ENCODE measurements around the gene ERAP2. TPM values are rescaled to one million over a fixed set of nuclear protein-coding genes. Genes with fewer than 3 reads are reported as not detected.

The ERAP2 gene
- total and polyA plus RNA-seq, 10 of the 15 experiments (the other 5 are each of a cell fraction or from before 2014, with no cell fraction given): 4.0 to 28.7 (median 11.7) TPM

- CTCF ChIA-PET: no interaction called here
- no TSS peak for BruUV-seq (replicated peaks)
- H3K9ac ChIP-seq (ENCODE audit: control insufficient read depth, insufficient read depth, low read length): no peak overlapping the region
- no peak overlapping the region for H3K4me2 ChIP-seq (ENCODE audit: control insufficient read depth, insufficient read depth)
- H3K79me2 ChIP-seq (ENCODE audit: control insufficient read depth, insufficient read depth, low read length): no peaks in the 10 kb centered on the region; the same call in 1 of the 2 replicates
- intact Hi-C loops (cut with micrococcal nuclease; ENCODE audit: unreplicated experiment) (no loop called here), in situ Hi-C loops (cut with MboI) (no loop called here)
- RAD21 ChIA-PET (ENCODE audit: unreplicated experiment): no interaction called here
- no peak for TF ChIP-seq NBN (IDR thresholded peaks at IDR 0.05)
- no peak for TF ChIP-seq TBL1XR1 (IDR thresholded peaks at IDR 0.05; ENCODE audit: low read depth, low read length)
- no peak for TF ChIP-seq ZSCAN29 (IDR thresholded peaks at IDR 0.05)
- TF ChIP-seq PRDM15 (CRISPR knock-in tag; IDR thresholded peaks at IDR 0.05): no peak
- no peak overlapping the region for H3K4me3 ChIP-seq
- H3K36me3 ChIP-seq (ENCODE audit: control insufficient read depth in 2 of 2, insufficient read depth in 2 of 2, low read length in 1 of 2): peaks cover 2 to 25% of the 10 kb centered on the region in 2 experiments; a peak in 3 of 4 replicates
- no peaks in the 10 kb centered on the region for H3K9me3 ChIP-seq (replicated peaks; ENCODE audit: control insufficient read depth, insufficient read depth, low read length)
- FAIRE-seq: no peak
- H3K4me1 ChIP-seq (ENCODE audit: control insufficient read depth, insufficient read depth, low read length): no peaks in the 10 kb centered on the region
- H3K27ac ChIP-seq (ENCODE audit: control insufficient read depth, insufficient read depth): no peak overlapping the region
- POLR2A ChIA-PET: interaction anchor here (0.6 to 0.8 kb wide), 2 partner anchors 27 to 133 kb away, joined by 3 to 6 read pairs; no protein-coding TSS in a partner anchor
- H4K20me1 ChIP-seq (ENCODE audit: control insufficient read depth, insufficient read depth): no peaks in the 10 kb centered on the region
- H2AFZ ChIP-seq (ENCODE audit: control insufficient read depth, low read depth, low read length): no peak overlapping the region
- 94% methylated on average over 2 of the region's 2 CpGs for WGBS (ENCODE audit: insufficient coverage, insufficient replicate concordance, low lambda C conversion rate, missing lambda C conversion rate)
- no peak for DNase-seq (ENCODE audit: low read depth, low spot score)
- no peak for ATAC-seq
- no peaks in the 10 kb centered on the region for H3K27me3 ChIP-seq (replicated peaks in 1 of 2; ENCODE audit: control insufficient read depth in 2 of 2, insufficient read depth in 2 of 2, low read length in 1 of 2)
- SMC1A ChIA-PET (ENCODE audit: uncharacterized antibody, unreplicated experiment): interaction anchor here (0.6 to 1.0 kb wide), 3 partner anchors 48 to 217 kb away, joined by 3 read pairs; no protein-coding TSS in a partner anchor
Measured at GRCh38 chr5:96913233-96913632, 36.9 kb downstream of the ERAP2 start.

Measured in GM12878 (cell line).